SU-DHL-6 (cell line): ENCODE measurements around the gene HFM1.

ENCODE experiments used
- EZH2phosphoT487 ChIP-seq: fragments of 200-600 bp; sonication (generic), shearing (Covaris generic); conservative IDR thresholded peaks from 2 replicates; pipeline ENCODE4 v1.6.1; 2018; ENCODE audit warnings: mild to moderate bottlenecking, antibody characterized with exemption, low read length, moderate library complexity, mixed read lengths
- TF ChIP-seq, protein P1 (sequence below): fragments of 200-600 bp; sonication (generic); IDR thresholded peaks from one replicate; pipeline ENCODE4 v1.5.1; 2017; ENCODE audit warnings: antibody characterized with exemption, mild to moderate bottlenecking, low read length, moderate library complexity; ENCODE audit not compliant: insufficient read depth, poor library complexity, severe bottlenecking

DNA sequence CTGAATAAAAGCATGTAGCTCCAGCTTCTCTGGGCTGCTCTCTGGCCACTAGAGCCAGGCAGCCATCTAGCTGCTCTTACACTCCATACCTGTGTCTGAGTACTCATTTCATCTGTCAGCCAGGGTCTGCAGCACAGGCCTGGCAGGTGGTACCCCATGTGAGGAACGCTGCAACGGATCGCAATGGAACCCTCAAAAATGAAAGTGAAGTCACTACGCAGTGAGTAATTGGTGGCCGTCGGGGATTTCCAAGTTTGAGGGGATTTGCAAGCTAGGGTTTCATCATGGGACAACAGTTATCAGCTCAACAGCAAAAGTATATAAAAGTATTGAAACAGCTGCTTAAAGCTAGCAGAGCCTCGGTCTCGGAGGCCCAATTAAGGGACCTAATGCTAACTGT, 186.7 kb downstream of the HFM1 start:
- TF ChIP-seq, protein P1, sequence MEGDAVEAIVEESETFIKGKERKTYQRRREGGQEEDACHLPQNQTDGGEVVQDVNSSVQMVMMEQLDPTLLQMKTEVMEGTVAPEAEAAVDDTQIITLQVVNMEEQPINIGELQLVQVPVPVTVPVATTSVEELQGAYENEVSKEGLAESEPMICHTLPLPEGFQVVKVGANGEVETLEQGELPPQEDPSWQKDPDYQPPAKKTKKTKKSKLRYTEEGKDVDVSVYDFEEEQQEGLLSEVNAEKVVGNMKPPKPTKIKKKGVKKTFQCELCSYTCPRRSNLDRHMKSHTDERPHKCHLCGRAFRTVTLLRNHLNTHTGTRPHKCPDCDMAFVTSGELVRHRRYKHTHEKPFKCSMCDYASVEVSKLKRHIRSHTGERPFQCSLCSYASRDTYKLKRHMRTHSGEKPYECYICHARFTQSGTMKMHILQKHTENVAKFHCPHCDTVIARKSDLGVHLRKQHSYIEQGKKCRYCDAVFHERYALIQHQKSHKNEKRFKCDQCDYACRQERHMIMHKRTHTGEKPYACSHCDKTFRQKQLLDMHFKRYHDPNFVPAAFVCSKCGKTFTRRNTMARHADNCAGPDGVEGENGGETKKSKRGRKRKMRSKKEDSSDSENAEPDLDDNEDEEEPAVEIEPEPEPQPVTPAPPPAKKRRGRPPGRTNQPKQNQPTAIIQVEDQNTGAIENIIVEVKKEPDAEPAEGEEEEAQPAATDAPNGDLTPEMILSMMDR, result no peak
- no peak for TF ChIP-seq EZH2phosphoT487
